IMR-90 (cell line): ENCODE data around the gene NAT10. TPM values are rescaled to one million over a fixed set of nuclear protein-coding genes. Genes with fewer than 3 reads are reported as not detected.

ENCODE experiments used
- ATAC-seq: fragments of 200-7000 bp; cut with Tn5 transposase; 2 replicates; pipeline ENCODE4 v1.9.1; 2020; ENCODE audit warnings: low read depth, mild to moderate bottlenecking, moderate library complexity
- BruUV-seq: library from RNA; stranded (reverse); fragments of 400-500 nt; replicated peaks from 2 replicates; lab custom pipeline; 2021; lab: Mats Ljungman, UMichigan
- CTCF ChIA-PET: fragments of 300-600 bp; formaldehyde crosslinking; extraction: SDS; loops from one replicate; lab custom pipeline; 2021; ENCODE audit warnings: antibody characterized with exemption; lab: Yijun Ruan, JAX
- POLR2A ChIA-PET: fragments of 300-600 bp; sonication (Branson Sonifier 250); formaldehyde crosslinking; loops from one replicate; lab custom pipeline; 2022; ENCODE audit warnings: antibody characterized with exemption; ENCODE audit not compliant: unreplicated experiment; lab: Charles Lee
- DNase-seq: peaks from one replicate; pipeline ENCODE4 v3.0.0; 2013
- H2AFZ ChIP-seq: replicated peaks from 2 replicates; pipeline ENCODE3; 2013; ENCODE audit warnings: low read length, mild to moderate bottlenecking; ENCODE audit not compliant: poor library complexity
- H2AK5ac ChIP-seq: 2 replicates; pipeline ENCODE4 v1.6.1; 2013; ENCODE audit warnings: low read depth, low read length, inconsistent platforms
- H2AK9ac ChIP-seq: replicated peaks from 2 replicates; pipeline ENCODE3; 2013; ENCODE audit warnings: mild to moderate bottlenecking, low read depth, low read length, moderate library complexity; ENCODE audit not compliant: poor library complexity
- H2BK120ac ChIP-seq: 2 replicates; pipeline ENCODE4 v1.6.1; 2013; ENCODE audit warnings: low read depth, low read length, inconsistent platforms
- H2BK15ac ChIP-seq: 3 replicates; pipeline ENCODE4 v1.6.1; 2013; ENCODE audit warnings: low read depth, low read length, inconsistent platforms
- H2BK20ac ChIP-seq: 2 replicates; pipeline ENCODE4 v1.6.1; 2013; ENCODE audit warnings: low read depth, mild to moderate bottlenecking, inconsistent platforms, low read length, moderate library complexity
- H2BK5ac ChIP-seq: 2 replicates; pipeline ENCODE4 v1.6.1; 2013; ENCODE audit warnings: mild to moderate bottlenecking, low read depth, low read length, inconsistent platforms; ENCODE audit not compliant: poor library complexity, severe bottlenecking
- H3K14ac ChIP-seq: replicated peaks from 2 replicates; pipeline ENCODE4 v1.6.1; 2013; ENCODE audit warnings: low read depth, low read length, inconsistent platforms
- H3K18ac ChIP-seq: 2 replicates; pipeline ENCODE4 v1.6.1; 2013; ENCODE audit warnings: low read depth, low read length, control low read depth
- H3K23ac ChIP-seq: 2 replicates; pipeline ENCODE4 v1.6.1; 2013; ENCODE audit warnings: low read depth, low read length, inconsistent platforms
- H3K27ac ChIP-seq: 2 replicates; pipeline ENCODE4 v1.5.1; 2013; ENCODE audit warnings: mild to moderate bottlenecking, control low read depth, low read length; ENCODE audit not compliant: insufficient read depth
- H3K27me3 ChIP-seq: 2 replicates; pipeline ENCODE4 v1.6.1; 2013; ENCODE audit warnings: low read length; ENCODE audit not compliant: control insufficient read depth, insufficient read depth
- H3K36me3 ChIP-seq: 2 replicates; pipeline ENCODE4 v1.6.1; 2013; ENCODE audit warnings: low read length, mixed read lengths; ENCODE audit not compliant: control insufficient read depth, insufficient read depth
- H3K4ac ChIP-seq: 2 replicates; pipeline ENCODE4 v1.6.1; 2013; ENCODE audit warnings: low read depth, low read length, inconsistent platforms
- H3K4me1 ChIP-seq: 2 replicates; pipeline ENCODE4 v1.6.1; 2013; ENCODE audit warnings: low read length, mixed read lengths; ENCODE audit not compliant: control insufficient read depth, insufficient read depth
- H3K4me2 ChIP-seq: 2 replicates; pipeline ENCODE4 v1.6.1; 2013; ENCODE audit warnings: low read depth, mild to moderate bottlenecking, control low read depth, low read length, moderate library complexity
- H3K4me3 ChIP-seq: 2 replicates; pipeline ENCODE4 v1.5.1; 2013; ENCODE audit warnings: low read depth, mild to moderate bottlenecking, control low read depth, low read length, moderate library complexity; ENCODE audit not compliant: insufficient read depth
- H3K56ac ChIP-seq: 2 replicates; pipeline ENCODE4 v1.6.1; 2013; ENCODE audit warnings: low read length, inconsistent platforms; ENCODE audit not compliant: insufficient read depth; ENCODE audit errors: extremely low read depth
- H3K79me1 ChIP-seq, 2 experiments: 2 replicates each; pipeline ENCODE4 v1.6.1; 2013; ENCODE audit warnings: low read length in 2 of 2, inconsistent platforms in 1 of 2, low read depth in 1 of 2
- H3K9ac ChIP-seq: 2 replicates; pipeline ENCODE4 v1.6.1; 2013; ENCODE audit warnings: low read depth, low read length, control low read depth
- H3K9me1 ChIP-seq: 2 replicates; pipeline ENCODE4 v1.6.1; 2013; ENCODE audit warnings: low read length, inconsistent platforms; ENCODE audit not compliant: insufficient read depth
- H3K9me3 ChIP-seq: 2 replicates; pipeline ENCODE4 v1.6.1; 2013; ENCODE audit warnings: low read length; ENCODE audit not compliant: control insufficient read depth, insufficient read depth
- H4K20me1 ChIP-seq: 2 replicates; pipeline ENCODE4 v1.6.1; 2013; ENCODE audit warnings: low read length, inconsistent platforms; ENCODE audit not compliant: insufficient read depth
- H4K5ac ChIP-seq: 2 replicates; pipeline ENCODE4 v1.6.1; 2013; ENCODE audit warnings: mild to moderate bottlenecking, low read depth, low read length, control low read depth
- H4K8ac ChIP-seq, 2 experiments: 2 replicates each; pipeline ENCODE4 v1.6.1; 2013; ENCODE audit warnings: low read depth in 2 of 2, low read length in 2 of 2, control low read depth in 1 of 2, inconsistent platforms in 1 of 2
- H4K91ac ChIP-seq: 2 replicates; pipeline ENCODE4 v1.6.1; 2013; ENCODE audit warnings: low read depth, low read length, inconsistent platforms; ENCODE audit not compliant: insufficient read depth
- CEBPB ChIP-seq: IDR thresholded peaks from 2 replicates; pipeline ENCODE4 v1.6.1; 2012; ENCODE audit warnings: low read depth, low read length, improper control_type of control experiment
- CHD1 ChIP-seq: IDR thresholded peaks from 2 replicates; pipeline ENCODE4 v1.6.1; 2012; ENCODE audit warnings: low read depth, low read length, improper control_type of control experiment
- FOS ChIP-seq: fragments of 150-350 bp; IDR thresholded peaks from 2 replicates; pipeline ENCODE4 v1.6.1; 2016; ENCODE audit warnings: low read depth, low read length
- MAFK ChIP-seq: IDR thresholded peaks from 2 replicates; pipeline ENCODE4 v1.6.1; 2012; ENCODE audit warnings: low read depth, low read length, improper control_type of control experiment
- MAZ ChIP-seq: IDR thresholded peaks from 2 replicates; pipeline ENCODE4 v1.6.1; 2012; ENCODE audit warnings: low read depth, mild to moderate bottlenecking, low read length, improper control_type of control experiment, moderate library complexity, borderline replicate concordance
- MXI1 ChIP-seq: IDR thresholded peaks from 2 replicates; pipeline ENCODE4 v1.6.1; 2012; ENCODE audit warnings: low read depth, mild to moderate bottlenecking, low read length, moderate library complexity, borderline replicate concordance
- NFE2L2 ChIP-seq: fragments of 150-350 bp; IDR thresholded peaks from 2 replicates; pipeline ENCODE4 v1.6.1; 2016; ENCODE audit warnings: low read depth, mild to moderate bottlenecking, low read length
- POLR2A ChIP-seq: IDR thresholded peaks from 2 replicates; pipeline ENCODE4 v1.6.1; 2012; ENCODE audit warnings: mild to moderate bottlenecking, low read depth, low read length
- RAD21 ChIP-seq: IDR thresholded peaks from 2 replicates; pipeline ENCODE4 v1.6.1; 2012; ENCODE audit warnings: low read length, improper control_type of control experiment
- RFX5 ChIP-seq: IDR thresholded peaks from 2 replicates; pipeline ENCODE4 v1.8.0; 2012; ENCODE audit warnings: low read depth, mild to moderate bottlenecking, low read length, moderate library complexity
- SMC3 ChIP-seq: fragments of 150-350 bp; IDR thresholded peaks from 2 replicates; pipeline ENCODE4 v1.6.1; 2016; ENCODE audit warnings: low read depth, mild to moderate bottlenecking, antibody characterized with exemption, low read length, moderate library complexity
- WGBS, 2 experiments: methylation state at CpG; one replicate each; pipeline versions ENCODE4 v1.1.5 to v1.1.7; 2013; ENCODE audit warnings: missing lambda C conversion rate in 2 of 2; ENCODE audit not compliant: insufficient read length in 1 of 2; ENCODE audit errors: extremely low coverage in 2 of 2; 5-methylcytosine and 5-hydroxymethylcytosine counted together
- dilution Hi-C: fragments of 300-500 bp; cut with HindIII; formaldehyde crosslinking; loops from one replicate; pipeline ENCODE4 v1.14.3; 2018; ENCODE audit warnings: low sequenced_read_pairs; ENCODE audit not compliant: unreplicated experiment
- in situ Hi-C: fragments of 300-500 bp; cut with MboI; formaldehyde crosslinking; loops from 3 replicates; pipeline ENCODE4 v1.14.3; 2019; ENCODE audit warnings: low sequenced_read_pairs, inconsistent platforms, mixed read lengths
- intact Hi-C: fragments of 100-400 bp; cut with micrococcal nuclease; formaldehyde crosslinking; loops from 2 replicates; pipeline ENCODE4 v1.10.0; 2022
- polyA plus RNA-seq, 3 experiments: library from polyadenylated mRNA; depleted of rRNA; stranded (reverse); fragments of >200 nt; gene quantifications; 2 replicates each; pipeline ENCODE4 v1.2.3, GENCODE V29; 2012; ENCODE audit warnings: low replicate concordance in 1 of 3
- total RNA-seq: library from RNA; depleted of rRNA; stranded (reverse); fragments of >200 nt; gene quantifications from 2 replicates; pipeline ENCODE4 v1.2.3, GENCODE V29; 2012
- TF ChIP-seq, protein P1 (sequence below): fragments of 150-350 bp; IDR thresholded peaks from 2 replicates; pipeline ENCODE4 v1.6.1; 2017; ENCODE audit warnings: mild to moderate bottlenecking, antibody characterized with exemption, low read length, low read depth
- TF ChIP-seq, protein P2 (sequence below): fragments of 150-350 bp; IDR thresholded peaks from 2 replicates; pipeline ENCODE4 v1.6.1; 2016; ENCODE audit warnings: low read depth, mild to moderate bottlenecking, low read length, moderate library complexity, borderline replicate concordance
- TF ChIP-seq, protein P3 (sequence below): conservative IDR thresholded peaks from 2 replicates; pipeline ENCODE4 v1.5.1; 2012; ENCODE audit warnings: mild to moderate bottlenecking, low read depth, low read length, improper control_type of control experiment

Gene NAT10
- total and polyA plus RNA-seq, 2 of the 4 experiments (the other 2 are of a cell fraction): 28.1 to 34.8 TPM

DNA sequence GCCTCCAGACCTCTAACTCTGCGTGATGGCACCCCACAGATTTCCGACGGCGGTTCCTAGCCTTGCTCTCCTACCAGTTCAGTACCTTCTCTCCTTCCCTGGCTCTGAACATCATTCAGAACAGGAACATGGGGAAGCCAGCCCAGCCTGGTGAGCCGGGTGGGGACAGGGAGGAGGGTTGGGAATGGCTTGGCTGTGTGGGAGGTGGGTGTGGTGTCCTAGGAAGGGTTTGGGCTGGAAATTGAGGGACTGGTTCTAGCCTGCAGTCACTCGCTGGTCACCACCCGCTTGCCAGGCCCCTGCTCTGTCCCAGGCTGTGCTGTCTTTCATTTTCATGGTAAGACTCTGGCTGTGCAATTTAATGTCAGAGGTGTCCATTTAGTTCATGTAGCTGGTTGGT, 33.9 kb downstream of the NAT10 start:
- Histone ChIP-seq H4K5ac (no peak overlapping the region), H3K23ac (no peak overlapping the region), H3K9ac (no peak overlapping the region), H3K9me1 (peaks cover 7% of the 10 kb centered on the region), H2AK5ac (no peak overlapping the region), H4K91ac (no peak overlapping the region), H3K4me3 (no peak overlapping the region), H3K4me2 (no peak overlapping the region), H4K8ac (no peak overlapping the region), H3K79me1 (0 out of 4 replicates have a peak, but pooled peaks cover 4 to 8% of the 10 kb centered on the region in 2 experiments), H3K4me1 (no peaks in the 10 kb centered on the region), H3K4ac (no peak overlapping the region), H3K27ac (no peak overlapping the region), H2BK5ac (no peak overlapping the region), H2AK9ac (no peak overlapping the region), H2BK20ac (no peak overlapping the region), H3K56ac (no peak overlapping the region), H3K14ac (no peak overlapping the region), H3K36me3 (peaks cover 77% of the 10 kb centered on the region), H4K20me1 (no peaks in the 10 kb centered on the region; the same call in 1 of the 2 replicates), H2BK15ac (no peak overlapping the region), H2AFZ (no peak overlapping the region), H3K18ac (no peak overlapping the region), H2BK120ac (no peak overlapping the region), H3K27me3 (no peaks in the 10 kb centered on the region), H3K9me3 (no peaks in the 10 kb centered on the region)
- in situ Hi-C loops: no loop called here
- CTCF ChIA-PET: no interaction called here
- no CpG with 5 or more reads among the region's 7 CpGs for WGBS, 2 experiments
- dilution Hi-C loops: no loop called here
- POLR2A ChIA-PET: no interaction called here
- ATAC-seq (no peak), DNase-seq (no peak)
- no TSS peak for BruUV-seq
- TF ChIP-seq MXI1: no peak
- TF ChIP-seq MAZ: no peak
- TF ChIP-seq, protein P1, sequence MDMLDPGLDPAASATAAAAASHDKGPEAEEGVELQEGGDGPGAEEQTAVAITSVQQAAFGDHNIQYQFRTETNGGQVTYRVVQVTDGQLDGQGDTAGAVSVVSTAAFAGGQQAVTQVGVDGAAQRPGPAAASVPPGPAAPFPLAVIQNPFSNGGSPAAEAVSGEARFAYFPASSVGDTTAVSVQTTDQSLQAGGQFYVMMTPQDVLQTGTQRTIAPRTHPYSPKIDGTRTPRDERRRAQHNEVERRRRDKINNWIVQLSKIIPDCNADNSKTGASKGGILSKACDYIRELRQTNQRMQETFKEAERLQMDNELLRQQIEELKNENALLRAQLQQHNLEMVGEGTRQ: no peak
- no peak for TF ChIP-seq CHD1
- no peak for TF ChIP-seq CEBPB
- TF ChIP-seq RAD21: no peak
- no peak for TF ChIP-seq POLR2A
- no peak for TF ChIP-seq NFE2L2
- TF ChIP-seq SMC3: no peak
- no peak for TF ChIP-seq FOS
- TF ChIP-seq, protein P2, sequence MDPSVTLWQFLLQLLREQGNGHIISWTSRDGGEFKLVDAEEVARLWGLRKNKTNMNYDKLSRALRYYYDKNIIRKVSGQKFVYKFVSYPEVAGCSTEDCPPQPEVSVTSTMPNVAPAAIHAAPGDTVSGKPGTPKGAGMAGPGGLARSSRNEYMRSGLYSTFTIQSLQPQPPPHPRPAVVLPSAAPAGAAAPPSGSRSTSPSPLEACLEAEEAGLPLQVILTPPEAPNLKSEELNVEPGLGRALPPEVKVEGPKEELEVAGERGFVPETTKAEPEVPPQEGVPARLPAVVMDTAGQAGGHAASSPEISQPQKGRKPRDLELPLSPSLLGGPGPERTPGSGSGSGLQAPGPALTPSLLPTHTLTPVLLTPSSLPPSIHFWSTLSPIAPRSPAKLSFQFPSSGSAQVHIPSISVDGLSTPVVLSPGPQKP: no peak
- TF ChIP-seq RFX5: no peak
- no peak for TF ChIP-seq MAFK
- TF ChIP-seq, protein P3, sequence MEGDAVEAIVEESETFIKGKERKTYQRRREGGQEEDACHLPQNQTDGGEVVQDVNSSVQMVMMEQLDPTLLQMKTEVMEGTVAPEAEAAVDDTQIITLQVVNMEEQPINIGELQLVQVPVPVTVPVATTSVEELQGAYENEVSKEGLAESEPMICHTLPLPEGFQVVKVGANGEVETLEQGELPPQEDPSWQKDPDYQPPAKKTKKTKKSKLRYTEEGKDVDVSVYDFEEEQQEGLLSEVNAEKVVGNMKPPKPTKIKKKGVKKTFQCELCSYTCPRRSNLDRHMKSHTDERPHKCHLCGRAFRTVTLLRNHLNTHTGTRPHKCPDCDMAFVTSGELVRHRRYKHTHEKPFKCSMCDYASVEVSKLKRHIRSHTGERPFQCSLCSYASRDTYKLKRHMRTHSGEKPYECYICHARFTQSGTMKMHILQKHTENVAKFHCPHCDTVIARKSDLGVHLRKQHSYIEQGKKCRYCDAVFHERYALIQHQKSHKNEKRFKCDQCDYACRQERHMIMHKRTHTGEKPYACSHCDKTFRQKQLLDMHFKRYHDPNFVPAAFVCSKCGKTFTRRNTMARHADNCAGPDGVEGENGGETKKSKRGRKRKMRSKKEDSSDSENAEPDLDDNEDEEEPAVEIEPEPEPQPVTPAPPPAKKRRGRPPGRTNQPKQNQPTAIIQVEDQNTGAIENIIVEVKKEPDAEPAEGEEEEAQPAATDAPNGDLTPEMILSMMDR: no peak
- intact Hi-C loops: no loop called here
